HepG2 (cell line): Measurements from ENCODE around the gene TTC28. TPM values are rescaled to one million over a fixed set of nuclear protein-coding genes. Genes with fewer than 3 reads are reported as not detected.

Experiments
- ATAC-seq: fragments of 200-7000 bp; cut with Tn5 transposase; 3 replicates; pipeline ENCODE4 v1.9.1; 2020; ENCODE audit warnings: mild to moderate bottlenecking, moderate library complexity
- BruUV-seq: library from RNA; stranded (reverse); fragments of 400-500 nt; replicated peaks from 2 replicates; lab custom pipeline; 2021; lab: Mats Ljungman, UMichigan
- CTCF ChIA-PET: fragments of 300-600 bp; formaldehyde crosslinking; extraction: SDS; loops from one replicate; lab custom pipeline; 2021; ENCODE audit warnings: low total read pairs, inconsistent platforms, low intra/inter-chr PET ratio; lab: Yijun Ruan, JAX
- POLR2A ChIA-PET: fragments of 350-600 bp; sonication (Branson Sonifier 250); formaldehyde crosslinking; loops from one replicate; lab custom pipeline; 2020; ENCODE audit warnings: antibody characterized with exemption, inconsistent platforms; lab: Yijun Ruan, JAX
- DNase-seq: peaks from one replicate; pipeline ENCODE4 v3.0.0-alpha.2; 2015; ENCODE audit warnings: low spot score
- FAIRE-seq: peaks from 3 replicates; lab custom pipeline; 2011; peaks lifted over from hg19 to GRCh38; lab: Jason Lieb, UNC
- H2AFZ ChIP-seq: one replicate; pipeline ENCODE4 v1.6.1; 2011; ENCODE audit warnings: low read length, inconsistent platforms
- H3K27ac ChIP-seq: fragments of 300-600 bp; 3 replicates; pipeline ENCODE4 v1.8.0; 2011; ENCODE audit warnings: mixed run types, mild to moderate bottlenecking, mixed read lengths, low read length, inconsistent platforms; ENCODE audit not compliant: insufficient read depth; ENCODE audit errors: extremely low read length
- H3K27me3 ChIP-seq, 2 experiments: fragments of 200-600 bp in 1 of 2; 2 replicates in 1 of 2; 3 replicates in 1 of 2; pipeline versions ENCODE4 v1.6.0 to v1.8.0; 2011; ENCODE audit warnings: low read length in 2 of 2, mild to moderate bottlenecking in 2 of 2, moderate library complexity in 2 of 2, inconsistent platforms in 1 of 2; ENCODE audit not compliant: insufficient read depth in 2 of 2, control insufficient read depth in 1 of 2
- H3K36me3 ChIP-seq, 2 experiments: fragments of 200-600 bp in 1 of 2; replicated peaks in 1 of 2; 2 replicates in 1 of 2; 3 replicates in 1 of 2; pipeline versions ENCODE4 v1.5.1 to v1.8.0; 2011; ENCODE audit warnings: low read length in 2 of 2, inconsistent platforms in 1 of 2; ENCODE audit not compliant: insufficient read depth in 2 of 2, control insufficient read depth in 1 of 2
- H3K4me1 ChIP-seq: 2 replicates; pipeline ENCODE4 v1.5.1; 2012; ENCODE audit warnings: low read length, inconsistent platforms; ENCODE audit not compliant: insufficient read depth
- H3K4me2 ChIP-seq: 2 replicates; pipeline ENCODE4 v1.6.0; 2011; ENCODE audit warnings: low read depth, low read length, inconsistent platforms
- H3K4me3 ChIP-seq, 3 experiments: fragments of 200-600 bp in 1 of 3; sonication (generic), shearing (Covaris generic) in 1 of 3; replicated peaks in 1 of 3; 2 replicates each; pipeline ENCODE4 v1.5.1; 2011 to 2016; ENCODE audit warnings: low read length in 3 of 3, inconsistent platforms in 2 of 3, low read depth in 2 of 3, mild to moderate bottlenecking in 2 of 3, control low read depth in 1 of 3, mixed read lengths in 1 of 3; ENCODE audit not compliant: insufficient read depth in 1 of 3
- H3K79me2 ChIP-seq: one replicate; pipeline ENCODE4 v1.6.1; 2011; ENCODE audit warnings: low read length, inconsistent platforms; ENCODE audit not compliant: insufficient read depth
- H3K9ac ChIP-seq: 2 replicates; pipeline ENCODE4 v1.6.0; 2011; ENCODE audit warnings: mild to moderate bottlenecking, low read depth, low read length, inconsistent platforms; ENCODE audit not compliant: insufficient read depth
- H3K9me3 ChIP-seq: 2 replicates; pipeline ENCODE4 v1.5.1; 2012; ENCODE audit warnings: mild to moderate bottlenecking, low read length
- H4K20me1 ChIP-seq: 2 replicates; pipeline ENCODE4 v1.6.0; 2011; ENCODE audit warnings: inconsistent platforms, mild to moderate bottlenecking, low read length, moderate library complexity; ENCODE audit not compliant: insufficient read depth
- CEBPB ChIP-seq: IDR thresholded peaks from 2 replicates; pipeline ENCODE4 v1.6.1; 2011; ENCODE audit warnings: low read depth, low read length, improper control_type of control experiment, borderline replicate concordance
- ETV5 ChIP-seq: IDR thresholded peaks from 2 replicates; pipeline ENCODE4 v1.6.1; 2018; ENCODE audit warnings: missing biosample characterization, missing genetic modification reagents, inconsistent platforms, borderline replicate concordance
- SMC3 ChIP-seq: IDR thresholded peaks from 2 replicates; pipeline ENCODE4 v1.6.1; 2011; ENCODE audit warnings: low read length, improper control_type of control experiment
- STAG1 ChIP-seq: sonication (generic); formaldehyde crosslinking; IDR thresholded peaks from 2 replicates; pipeline ENCODE4 v1.4.0; 2020; ENCODE audit warnings: missing genetic modification reagents
- ZNF20 ChIP-seq: sonication (generic); formaldehyde crosslinking; IDR thresholded peaks from 2 replicates; pipeline ENCODE4 v1.4.0; 2020; ENCODE audit warnings: mild to moderate bottlenecking, moderate library complexity, missing genetic modification reagents
- ZNF326 ChIP-seq: sonication (generic); formaldehyde crosslinking; IDR thresholded peaks from 2 replicates; pipeline ENCODE4 v1.4.0; 2020; ENCODE audit warnings: missing genetic modification reagents, borderline replicate concordance
- WGBS: methylation state at CpG from one replicate; pipeline ENCODE4 v1.1.6; 2017; ENCODE audit warnings: low lambda C conversion rate; 5-methylcytosine and 5-hydroxymethylcytosine counted together
- in situ Hi-C: cut with HindIII; loops from 2 replicates; pipeline ENCODE4 v1.10.0; 2017; ENCODE audit warnings: low pct_unique_long_range_greater_than_20kb; ENCODE audit not compliant: extremely low pct_ligation_motif_present
- intact Hi-C: fragments of 100-400 bp; cut with micrococcal nuclease; formaldehyde crosslinking; loops from one replicate; pipeline ENCODE4 v1.10.0; 2022; ENCODE audit not compliant: unreplicated experiment
- polyA plus RNA-seq, 8 experiments: library from polyadenylated mRNA; depleted of rRNA in 3 of 8; stranded (reverse) in 7 of 8; unstranded in 1 of 8; fragments of >200 nt; fragmentation: Illumina TruSeq in 4 of 8; extraction: Trizol in 4 of 8; gene quantifications; 2 replicates each; pipeline versions ENCODE4 v1.2.1 to v1.2.3, GENCODE V29; 2011 to 2016; ENCODE audit warnings: low read depth in 4 of 8, missing spikeins in 1 of 8, mixed read lengths in 1 of 8; ENCODE audit not compliant: insufficient read depth in 1 of 8
- total RNA-seq, 5 experiments: library from RNA; depleted of rRNA; stranded (reverse); fragments of >200 nt; fragmentation: Illumina TruSeq; extraction: Trizol; gene quantifications; 2 replicates each; pipeline ENCODE4 v1.2.3, GENCODE V29; 2016; ENCODE audit warnings: low read depth in 1 of 5
- TF ChIP-seq, protein P1 (sequence below): sonication (generic); formaldehyde crosslinking; IDR thresholded peaks from 2 replicates; pipeline ENCODE4 v1.9.0; 2021; ENCODE audit warnings: missing genetic modification reagents, mild to moderate bottlenecking, borderline replicate concordance
- TF ChIP-seq, protein P2 (sequence below): sonication (generic); formaldehyde crosslinking; IDR thresholded peaks from 2 replicates; pipeline ENCODE4 v1.4.0; 2020; ENCODE audit warnings: missing genetic modification reagents, borderline replicate concordance
- TF ChIP-seq, protein P3 (sequence below): sonication (generic); formaldehyde crosslinking; IDR thresholded peaks from 2 replicates; pipeline ENCODE4 v1.5.0; 2020; ENCODE audit warnings: mild to moderate bottlenecking, missing genetic modification reagents, moderate library complexity
- TF ChIP-seq, protein P4 (sequence below): sonication (generic); formaldehyde crosslinking; conservative IDR thresholded peaks from 2 replicates; pipeline ENCODE4 v1.8.0; 2022; ENCODE audit warnings: missing genetic modification reagents

Gene TTC28
- total and polyA plus RNA-seq, 2 of the 13 experiments (the other 11 are each of a cell fraction or from before 2014, with no cell fraction given), result 4.2 to 13.1 TPM

DNA sequence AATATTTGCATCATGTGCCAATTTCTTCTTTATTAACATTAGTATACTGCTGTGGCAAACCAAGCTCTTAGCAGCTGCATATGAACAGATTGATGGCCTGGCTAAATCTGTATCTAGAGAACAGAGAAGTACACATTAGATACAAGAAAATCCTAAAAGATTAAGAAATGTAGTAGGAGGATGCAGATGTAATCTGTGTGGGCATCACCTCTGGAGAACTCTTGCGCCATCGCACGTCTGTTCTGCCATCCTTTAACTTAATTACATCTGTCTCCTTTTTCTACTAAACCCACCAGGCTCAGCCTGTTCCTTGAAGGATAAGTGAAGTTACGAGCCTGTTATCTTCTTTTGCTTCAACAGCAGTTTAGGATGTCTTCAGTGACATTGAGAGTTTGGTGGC, 564.2 kb downstream of the TTC28 start:
- no peaks in the 10 kb centered on the region for H4K20me1 ChIP-seq
- H3K27me3 ChIP-seq, result no peaks in the 10 kb centered on the region
- no peak overlapping the region for H3K27ac ChIP-seq

DNA sequence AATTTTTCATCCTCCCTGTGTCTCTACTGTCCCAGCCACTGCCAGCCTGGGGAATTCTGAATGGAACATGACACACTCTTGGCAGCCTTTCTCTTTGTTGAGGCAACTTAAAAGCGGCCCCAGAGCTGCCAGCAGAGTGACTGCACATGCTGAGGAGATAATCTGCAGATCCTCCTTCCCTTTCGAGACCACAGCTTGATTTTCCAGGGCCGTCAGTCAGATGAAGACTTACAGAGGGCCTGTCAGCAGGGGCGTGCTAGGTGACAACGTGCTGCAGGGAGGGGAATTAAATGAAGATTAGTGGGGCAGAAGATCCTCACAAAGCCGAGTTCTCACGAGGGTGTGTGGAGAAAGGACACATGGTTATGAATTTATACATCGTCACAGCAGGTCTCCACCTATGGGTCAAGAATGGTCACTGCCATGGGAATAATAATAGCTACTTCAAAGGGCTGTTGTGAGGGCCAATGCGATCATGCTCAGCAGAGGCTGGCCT, 567.0 kb downstream of the TTC28 start:
- peak; percentile 25 for DNase-seq
- no peaks in the 10 kb centered on the region for H3K79me2 ChIP-seq
- in situ Hi-C loops, result no loop called here
- no peaks in the 10 kb centered on the region for H3K9me3 ChIP-seq
- no peak overlapping the region for H3K4me3 ChIP-seq
- H3K27ac ChIP-seq, result no peak overlapping the region
- H2AFZ ChIP-seq, result no peak overlapping the region
- H4K20me1 ChIP-seq, result no peaks in the 10 kb centered on the region
- no TSS peak for BruUV-seq
- ATAC-seq, result peak; percentile 84
- no peak overlapping the region for H3K4me2 ChIP-seq
- H3K9ac ChIP-seq, result no peak overlapping the region
- H3K4me1 ChIP-seq, result no peaks in the 10 kb centered on the region
- 67% methylated on average over 9 of the region's 9 CpGs for WGBS
- no peaks in the 10 kb centered on the region for H3K27me3 ChIP-seq
- POLR2A ChIA-PET, result no interaction called here
- intact Hi-C loops, result loop anchor here (1.0 kb wide), 1 partner anchor 61 kb away; no protein-coding TSS in a partner anchor
- H3K36me3 ChIP-seq, result peaks cover 2 to 6% of the 10 kb centered on the region in 2 experiments; a peak in 3 of 5 replicates
- peak; percentile 52 for FAIRE-seq
- CTCF ChIA-PET, result no interaction called here
- TF ChIP-seq SMC3, result peak; percentile 34; the same call in 1 of the 2 replicates
- TF ChIP-seq, protein P1, sequence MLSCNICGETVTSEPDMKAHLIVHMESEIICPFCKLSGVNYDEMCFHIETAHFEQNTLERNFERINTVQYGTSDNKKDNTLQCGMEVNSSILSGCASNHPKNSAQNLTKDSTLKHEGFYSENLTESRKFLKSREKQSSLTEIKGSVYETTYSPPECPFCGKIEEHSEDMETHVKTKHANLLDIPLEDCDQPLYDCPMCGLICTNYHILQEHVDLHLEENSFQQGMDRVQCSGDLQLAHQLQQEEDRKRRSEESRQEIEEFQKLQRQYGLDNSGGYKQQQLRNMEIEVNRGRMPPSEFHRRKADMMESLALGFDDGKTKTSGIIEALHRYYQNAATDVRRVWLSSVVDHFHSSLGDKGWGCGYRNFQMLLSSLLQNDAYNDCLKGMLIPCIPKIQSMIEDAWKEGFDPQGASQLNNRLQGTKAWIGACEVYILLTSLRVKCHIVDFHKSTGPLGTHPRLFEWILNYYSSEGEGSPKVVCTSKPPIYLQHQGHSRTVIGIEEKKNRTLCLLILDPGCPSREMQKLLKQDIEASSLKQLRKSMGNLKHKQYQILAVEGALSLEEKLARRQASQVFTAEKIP (CRISPR knock-in tag), result no peak
- TF ChIP-seq, protein P2, sequence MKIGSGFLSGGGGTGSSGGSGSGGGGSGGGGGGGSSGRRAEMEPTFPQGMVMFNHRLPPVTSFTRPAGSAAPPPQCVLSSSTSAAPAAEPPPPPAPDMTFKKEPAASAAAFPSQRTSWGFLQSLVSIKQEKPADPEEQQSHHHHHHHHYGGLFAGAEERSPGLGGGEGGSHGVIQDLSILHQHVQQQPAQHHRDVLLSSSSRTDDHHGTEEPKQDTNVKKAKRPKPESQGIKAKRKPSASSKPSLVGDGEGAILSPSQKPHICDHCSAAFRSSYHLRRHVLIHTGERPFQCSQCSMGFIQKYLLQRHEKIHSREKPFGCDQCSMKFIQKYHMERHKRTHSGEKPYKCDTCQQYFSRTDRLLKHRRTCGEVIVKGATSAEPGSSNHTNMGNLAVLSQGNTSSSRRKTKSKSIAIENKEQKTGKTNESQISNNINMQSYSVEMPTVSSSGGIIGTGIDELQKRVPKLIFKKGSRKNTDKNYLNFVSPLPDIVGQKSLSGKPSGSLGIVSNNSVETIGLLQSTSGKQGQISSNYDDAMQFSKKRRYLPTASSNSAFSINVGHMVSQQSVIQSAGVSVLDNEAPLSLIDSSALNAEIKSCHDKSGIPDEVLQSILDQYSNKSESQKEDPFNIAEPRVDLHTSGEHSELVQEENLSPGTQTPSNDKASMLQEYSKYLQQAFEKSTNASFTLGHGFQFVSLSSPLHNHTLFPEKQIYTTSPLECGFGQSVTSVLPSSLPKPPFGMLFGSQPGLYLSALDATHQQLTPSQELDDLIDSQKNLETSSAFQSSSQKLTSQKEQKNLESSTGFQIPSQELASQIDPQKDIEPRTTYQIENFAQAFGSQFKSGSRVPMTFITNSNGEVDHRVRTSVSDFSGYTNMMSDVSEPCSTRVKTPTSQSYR, result no peak
- peak; percentile 43 for TF ChIP-seq STAG1 (CRISPR knock-in tag)
- TF ChIP-seq, protein P3, sequence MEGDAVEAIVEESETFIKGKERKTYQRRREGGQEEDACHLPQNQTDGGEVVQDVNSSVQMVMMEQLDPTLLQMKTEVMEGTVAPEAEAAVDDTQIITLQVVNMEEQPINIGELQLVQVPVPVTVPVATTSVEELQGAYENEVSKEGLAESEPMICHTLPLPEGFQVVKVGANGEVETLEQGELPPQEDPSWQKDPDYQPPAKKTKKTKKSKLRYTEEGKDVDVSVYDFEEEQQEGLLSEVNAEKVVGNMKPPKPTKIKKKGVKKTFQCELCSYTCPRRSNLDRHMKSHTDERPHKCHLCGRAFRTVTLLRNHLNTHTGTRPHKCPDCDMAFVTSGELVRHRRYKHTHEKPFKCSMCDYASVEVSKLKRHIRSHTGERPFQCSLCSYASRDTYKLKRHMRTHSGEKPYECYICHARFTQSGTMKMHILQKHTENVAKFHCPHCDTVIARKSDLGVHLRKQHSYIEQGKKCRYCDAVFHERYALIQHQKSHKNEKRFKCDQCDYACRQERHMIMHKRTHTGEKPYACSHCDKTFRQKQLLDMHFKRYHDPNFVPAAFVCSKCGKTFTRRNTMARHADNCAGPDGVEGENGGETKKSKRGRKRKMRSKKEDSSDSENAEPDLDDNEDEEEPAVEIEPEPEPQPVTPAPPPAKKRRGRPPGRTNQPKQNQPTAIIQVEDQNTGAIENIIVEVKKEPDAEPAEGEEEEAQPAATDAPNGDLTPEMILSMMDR (CRISPR knock-in tag), result peak; percentile 60

More for the DNA sequence above, 564.2 kb downstream of the TTC28 start:
- no peak overlapping the region for H2AFZ ChIP-seq
- intact Hi-C loops, result no loop called here
- no peak overlapping the region for H3K9ac ChIP-seq
- no peak overlapping the region for H3K4me3 ChIP-seq
- H3K79me2 ChIP-seq, result no peaks in the 10 kb centered on the region
- no peak overlapping the region for H3K4me2 ChIP-seq
- H3K9me3 ChIP-seq, result no peaks in the 10 kb centered on the region
- FAIRE-seq (no peak), DNase-seq (no peak), ATAC-seq (no peak)
- H3K4me1 ChIP-seq, result no peaks in the 10 kb centered on the region
- ChIA-PET POLR2A (no interaction called here), CTCF (no interaction called here)
- in situ Hi-C loops, result no loop called here
- WGBS, result 99% methylated on average over 4 of the region's 4 CpGs
- peaks cover 0 to 2% of the 10 kb centered on the region in 2 experiments; a peak in 1 of 5 replicates for H3K36me3 ChIP-seq
- no TSS peak for BruUV-seq
- TF ChIP-seq ETV5 (CRISPR knock-in tag) (no peak), ZNF326 (CRISPR knock-in tag) (no peak), ZNF20 (no peak), CEBPB (0 out of 2 replicates have a peak, but pooled peaks have one; percentile 16)
- TF ChIP-seq, protein P4, sequence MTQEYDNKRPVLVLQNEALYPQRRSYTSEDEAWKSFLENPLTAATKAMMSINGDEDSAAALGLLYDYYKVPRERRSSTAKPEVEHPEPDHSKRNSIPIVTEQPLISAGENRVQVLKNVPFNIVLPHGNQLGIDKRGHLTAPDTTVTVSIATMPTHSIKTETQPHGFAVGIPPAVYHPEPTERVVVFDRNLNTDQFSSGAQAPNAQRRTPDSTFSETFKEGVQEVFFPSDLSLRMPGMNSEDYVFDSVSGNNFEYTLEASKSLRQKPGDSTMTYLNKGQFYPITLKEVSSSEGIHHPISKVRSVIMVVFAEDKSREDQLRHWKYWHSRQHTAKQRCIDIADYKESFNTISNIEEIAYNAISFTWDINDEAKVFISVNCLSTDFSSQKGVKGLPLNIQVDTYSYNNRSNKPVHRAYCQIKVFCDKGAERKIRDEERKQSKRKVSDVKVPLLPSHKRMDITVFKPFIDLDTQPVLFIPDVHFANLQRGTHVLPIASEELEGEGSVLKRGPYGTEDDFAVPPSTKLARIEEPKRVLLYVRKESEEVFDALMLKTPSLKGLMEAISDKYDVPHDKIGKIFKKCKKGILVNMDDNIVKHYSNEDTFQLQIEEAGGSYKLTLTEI (CRISPR knock-in tag), result no peak
